K562 (cell line): ENCODE results near the gene FIZ1. TPM values are rescaled to one million over a fixed set of nuclear protein-coding genes. Genes with fewer than 3 reads are reported as not detected.
A peak's percentile ranks its signal among the peaks of the same experiment; 100 is the strongest.

ENCODE experiments used
- ARID4B ChIP-seq: sonication (generic); formaldehyde crosslinking; IDR thresholded peaks from 2 replicates; pipeline ENCODE4 v1.8.0; 2022; ENCODE audit warnings: mild to moderate bottlenecking, missing genetic modification reagents
- ATF1 ChIP-seq, 2 experiments: fragments of 450-650 bp in 1 of 2; IDR thresholded peaks; 2 replicates each; pipeline ENCODE4 v1.6.1; 2016; ENCODE audit warnings: missing compliant biosample characterization in 1 of 2, missing genetic modification characterization in 1 of 2
- CTBP1 ChIP-seq: fragments of 450-650 bp; IDR thresholded peaks from 2 replicates; pipeline ENCODE4 v1.6.1; 2016; ENCODE audit warnings: borderline replicate concordance
- ERF ChIP-seq: fragments of 450-650 bp; formaldehyde crosslinking; IDR thresholded peaks from 2 replicates; pipeline ENCODE4 v1.4.0; 2020; ENCODE audit warnings: mild to moderate bottlenecking, mixed read lengths
- HMGN3 ChIP-seq: IDR thresholded peaks from 2 replicates; pipeline ENCODE4 v1.6.1; 2011; ENCODE audit warnings: borderline replicate concordance, low read depth, mild to moderate bottlenecking, mixed read lengths, low read length; ENCODE audit not compliant: insufficient read length; ENCODE audit errors: extremely low read depth
- L3MBTL2 ChIP-seq: fragments of 450-650 bp; IDR thresholded peaks from 2 replicates; pipeline ENCODE4 v1.6.1; 2016; ENCODE audit warnings: mild to moderate bottlenecking, moderate library complexity
- MBD2 ChIP-seq: sonication (generic); IDR thresholded peaks from 2 replicates; pipeline ENCODE4 v1.6.1; 2016; ENCODE audit warnings: low read depth, borderline replicate concordance
- MNT ChIP-seq, 2 experiments: fragments of 450-650 bp; conservative IDR thresholded peaks; 2 replicates each; pipeline ENCODE4 v1.6.1; 2017; ENCODE audit warnings: mild to moderate bottlenecking in 2 of 2, moderate library complexity in 2 of 2
- NRF1 ChIP-seq, 2 experiments: fragments of 450-650 bp; IDR thresholded peaks in 1 of 2; conservative IDR thresholded peaks in 1 of 2; 2 replicates each; pipeline ENCODE4 v1.6.1; 2014; ENCODE audit warnings: mild to moderate bottlenecking in 2 of 2
- SREBF1 ChIP-seq: fragments of 150-350 bp; IDR thresholded peaks from 2 replicates; pipeline ENCODE4 v1.6.1; 2014; ENCODE audit warnings: antibody characterized with exemption, low read depth, low read length, borderline replicate concordance
- SUPT5H ChIP-seq: fragments of 450-650 bp; IDR thresholded peaks from 2 replicates; pipeline ENCODE4 v1.6.1; 2016
- VEZF1 ChIP-seq: fragments of 200-800 bp; sonication (Bioruptor generic); IDR thresholded peaks from 2 replicates; pipeline ENCODE4 v1.6.1; 2017; ENCODE audit warnings: missing genetic modification characterization, missing compliant biosample characterization
- ZNF263 ChIP-seq: sonication (generic); formaldehyde crosslinking; IDR thresholded peaks from 2 replicates; pipeline ENCODE4 v1.8.0; 2022; ENCODE audit warnings: mild to moderate bottlenecking, missing genetic modification reagents, borderline replicate concordance
- ZNF277 ChIP-seq: fragments of 250-450 bp; sonication (Bioruptor Pico); IDR thresholded peaks from 2 replicates; pipeline ENCODE4 v1.8.0; 2022; ENCODE audit warnings: inconsistent platforms, mild to moderate bottlenecking, moderate library complexity, borderline replicate concordance
- ZNF449 ChIP-seq: fragments of 250-450 bp; sonication (Bioruptor Pico); IDR thresholded peaks from 2 replicates; pipeline ENCODE4 v1.8.0; 2022; ENCODE audit warnings: moderate library complexity, mild to moderate bottlenecking, inconsistent platforms
- polyA plus RNA-seq, 8 experiments: library from polyadenylated mRNA; depleted of rRNA in 4 of 8; stranded (reverse) in 5 of 8; unstranded in 3 of 8; fragments of >200 nt; fragmentation: Nextera tagmentation in 2 of 8; fragmentation: Illumina TruSeq in 1 of 8; extraction: Ambion mirVana in 2 of 8; extraction: Trizol in 1 of 8; gene quantifications; 2 replicates each; pipeline versions ENCODE4 v1.2.1 to v1.2.3, GENCODE V29; 2011 to 2014; ENCODE audit warnings: inconsistent platforms in 1 of 8, missing spikeins in 1 of 8
- total RNA-seq, 7 experiments: library from RNA; depleted of rRNA in 6 of 7; stranded (reverse); fragments of >200 nt in 6 of 7; fragmentation: Illumina TruSeq in 2 of 7; extraction: Trizol in 2 of 7; gene quantifications; 2 replicates each; pipeline versions ENCODE4 v1.2.1 to v1.2.3, GENCODE V29; 2011 to 2021; ENCODE audit warnings: low replicate concordance in 1 of 7

The FIZ1 gene
- total and polyA plus RNA-seq, 9 of the 15 experiments (the other 6 are each of a cell fraction or from before 2014, with no cell fraction given): 0.79 to 17.5 (median 5.5) TPM

GRCh38 chr19:55624109-55625003 is 25.0 kb upstream of the FIZ1 start, which contains the start of gene ZNF784 (continued):
- TF ChIP-seq ZNF277 (CRISPR knock-in tag): no peak
- TF ChIP-seq ERF (CRISPR knock-in tag): no peak
- TF ChIP-seq MBD2: peak; percentile 90
- no peak for TF ChIP-seq ZNF449 (CRISPR knock-in tag)
- TF ChIP-seq ARID4B (CRISPR knock-in tag): peak; percentile 72
- peak; percentile 33; the same call in 1 of the 2 replicates for TF ChIP-seq CTBP1
- peak; percentile 97 for TF ChIP-seq NRF1 (conservative IDR thresholded peaks at IDR 0.05 in 1 of 2, IDR thresholded peaks at IDR 0.05 in 1 of 2)
- peak; percentile 67 for TF ChIP-seq VEZF1
- TF ChIP-seq L3MBTL2: peak; percentile 76
- TF ChIP-seq MNT (conservative IDR thresholded peaks at IDR 0.05): peak; percentile 64 to 86
- peak; percentile 82 for TF ChIP-seq HMGN3
- TF ChIP-seq ZNF263 (CRISPR knock-in tag): no peak
- no peak for TF ChIP-seq SREBF1
- no peak for TF ChIP-seq ATF1 (CRISPR knock-in tag; IDR thresholded peaks at IDR 0.05)
- peak; percentile 72 for TF ChIP-seq ATF1 (tag; IDR thresholded peaks at IDR 0.05)
- TF ChIP-seq SUPT5H: peak; percentile 91
